Measurements from ENCODE around the gene FZD8.
A peak's percentile ranks its signal among the peaks of the same experiment; 100 is the strongest.
"Not testable (repeated sequence)": the region's sequence is repeated elsewhere in the genome, so short reads cannot be mapped to it uniquely, and the experiment has no call there.

Gene FZD8

DNA sequence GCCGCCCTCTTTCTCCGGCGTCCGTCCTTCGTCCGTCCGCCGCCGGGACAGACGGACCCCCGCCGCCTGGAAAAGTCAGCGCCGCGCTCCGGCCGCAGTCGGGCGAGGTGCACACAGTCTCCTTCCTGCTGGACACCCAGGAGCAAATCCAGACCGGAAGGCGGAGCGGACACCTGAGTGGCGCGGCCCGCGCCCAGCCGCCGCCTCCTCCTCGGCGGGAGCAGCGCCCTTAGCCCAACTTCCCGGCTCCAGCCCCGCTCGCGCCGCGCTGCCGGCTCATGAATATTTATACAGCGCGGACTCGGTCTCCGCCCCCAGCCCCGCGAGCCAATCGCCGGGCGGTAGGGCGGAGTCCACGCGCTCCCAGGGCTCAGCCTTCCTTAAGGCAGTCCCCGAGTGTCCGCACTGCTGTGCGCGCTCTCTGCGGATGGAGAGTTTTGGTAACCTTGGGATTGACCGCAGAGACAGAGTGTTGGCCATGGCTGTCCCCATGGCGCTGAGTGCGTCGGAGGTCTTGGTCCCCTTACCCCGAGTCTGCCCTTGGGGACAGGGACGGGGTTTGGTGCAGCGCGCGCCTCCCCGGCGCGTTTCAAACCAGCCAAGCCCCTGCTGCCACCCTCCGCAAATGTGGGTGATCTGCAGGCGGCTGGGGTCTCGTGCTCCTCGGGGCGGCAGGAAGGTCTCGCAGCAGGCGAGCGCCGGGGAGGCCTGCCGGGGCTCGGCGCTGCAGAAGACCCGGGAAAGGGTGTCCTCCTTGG, at the start of gene FZD8:
TSS of gene FZD8 (minus strand) at position 262 of the 758 bp plus-strand sequence. CDS start 867 bp downstream, outside the sequence.
- DNase-seq = peak; percentile 52

DNA sequence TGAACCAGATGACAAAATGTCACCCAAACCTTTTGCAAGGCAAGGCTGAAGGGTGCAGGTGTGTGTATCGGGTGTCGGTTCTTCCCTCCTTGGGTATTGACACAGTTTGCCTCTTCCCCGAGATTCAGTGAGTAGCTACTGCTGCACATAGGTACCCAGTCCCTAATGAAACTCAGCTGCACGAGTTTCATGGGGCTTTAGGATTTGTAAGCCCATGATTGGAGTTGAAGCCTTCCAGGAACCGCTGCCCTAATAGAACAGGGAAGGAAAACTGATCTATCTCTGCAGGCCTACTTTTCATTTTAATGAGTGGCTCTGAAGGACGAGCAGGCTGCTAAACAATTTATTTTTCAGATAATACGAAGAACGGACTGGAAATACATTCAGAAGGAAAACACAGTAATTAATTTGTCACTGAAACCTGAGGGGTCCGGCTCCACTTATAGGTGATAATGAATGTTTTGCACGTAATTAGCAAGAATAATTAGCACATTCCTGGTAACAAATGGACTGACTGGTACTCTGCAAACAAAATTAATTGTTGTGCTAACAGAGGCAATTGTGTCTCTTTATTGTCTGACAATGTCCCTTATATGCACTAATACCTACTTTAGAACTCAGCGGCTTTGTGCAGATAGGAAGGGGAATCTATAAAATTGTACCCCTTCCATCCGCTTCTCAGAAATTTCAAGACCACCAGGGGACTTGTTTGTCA, 49.6 kb upstream of the FZD8 start:
- no peak for DNase-seq

- no peak for DNase-seq
These were observed 48.4 kb upstream of the FZD8 start for GRCh38 chr10:35690534-35690933.

GRCh38 chr10:35685858-35686257, 43.8 kb upstream of the FZD8 start:
- not testable (repeated sequence) for DNase-seq

DNA sequence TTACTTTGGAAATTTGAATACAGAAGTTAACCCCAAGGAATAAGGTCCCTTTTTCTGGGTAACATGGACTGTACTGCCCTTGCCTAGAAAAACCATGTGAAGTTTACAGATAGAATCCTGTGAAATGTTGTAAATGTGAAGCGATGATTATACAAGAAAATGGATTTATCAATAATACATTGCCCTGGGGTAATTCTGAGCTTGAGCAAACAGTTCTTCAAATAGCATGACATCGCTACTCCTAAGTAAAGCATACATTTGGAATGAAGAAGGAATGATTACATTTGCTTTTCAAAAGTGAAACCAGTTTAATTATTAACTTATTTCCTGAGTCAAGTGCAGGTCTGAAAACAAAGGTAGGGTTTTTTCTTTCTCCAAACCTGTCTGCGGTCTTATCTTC, 43.3 kb upstream of the FZD8 start:
- no peak for DNase-seq

DNA sequence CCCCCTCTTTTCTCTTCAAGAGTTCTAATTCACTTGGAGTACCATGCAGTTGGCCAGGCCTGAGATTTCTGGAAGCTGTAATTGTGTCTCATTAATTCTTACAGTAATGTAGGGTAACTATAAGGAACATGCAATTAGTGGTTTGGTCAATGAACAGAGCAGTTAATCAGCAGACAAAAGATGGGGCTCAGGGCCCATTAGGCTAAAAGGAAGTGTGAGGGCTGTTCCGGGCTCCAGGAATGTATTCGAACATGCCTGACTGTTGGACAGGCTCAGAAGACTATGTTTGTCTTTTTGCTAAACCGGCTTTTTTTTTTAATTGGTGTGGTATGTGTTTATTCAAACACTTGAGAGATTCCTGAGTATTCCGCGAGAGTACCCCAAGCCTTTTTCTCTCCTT, 42.5 kb upstream of the FZD8 start:
- DNase-seq = no peak

DNA sequence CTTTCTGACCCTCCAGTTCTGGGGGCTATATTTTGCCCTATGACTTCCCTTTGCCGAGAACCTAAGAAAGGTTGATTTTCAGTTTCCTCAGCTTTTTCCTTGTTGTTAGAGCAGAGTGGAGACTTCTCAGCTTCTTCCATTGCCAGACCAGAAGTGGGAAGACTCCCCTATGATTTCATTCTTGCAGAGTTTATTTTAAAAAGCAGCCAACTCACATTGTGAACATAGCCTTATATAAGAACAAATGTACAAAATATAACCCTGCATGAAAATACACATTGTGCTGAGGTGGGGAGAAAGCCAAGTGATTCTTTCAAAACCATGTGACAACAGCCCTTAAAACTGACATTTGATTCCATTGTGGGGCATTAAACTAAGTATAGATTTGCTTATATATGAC, 33.8 kb upstream of the FZD8 start:
- DNase-seq = no peak

- no peak for DNase-seq
These were observed 32.7 kb upstream of the FZD8 start for GRCh38 chr10:35674843-35675242.

DNA sequence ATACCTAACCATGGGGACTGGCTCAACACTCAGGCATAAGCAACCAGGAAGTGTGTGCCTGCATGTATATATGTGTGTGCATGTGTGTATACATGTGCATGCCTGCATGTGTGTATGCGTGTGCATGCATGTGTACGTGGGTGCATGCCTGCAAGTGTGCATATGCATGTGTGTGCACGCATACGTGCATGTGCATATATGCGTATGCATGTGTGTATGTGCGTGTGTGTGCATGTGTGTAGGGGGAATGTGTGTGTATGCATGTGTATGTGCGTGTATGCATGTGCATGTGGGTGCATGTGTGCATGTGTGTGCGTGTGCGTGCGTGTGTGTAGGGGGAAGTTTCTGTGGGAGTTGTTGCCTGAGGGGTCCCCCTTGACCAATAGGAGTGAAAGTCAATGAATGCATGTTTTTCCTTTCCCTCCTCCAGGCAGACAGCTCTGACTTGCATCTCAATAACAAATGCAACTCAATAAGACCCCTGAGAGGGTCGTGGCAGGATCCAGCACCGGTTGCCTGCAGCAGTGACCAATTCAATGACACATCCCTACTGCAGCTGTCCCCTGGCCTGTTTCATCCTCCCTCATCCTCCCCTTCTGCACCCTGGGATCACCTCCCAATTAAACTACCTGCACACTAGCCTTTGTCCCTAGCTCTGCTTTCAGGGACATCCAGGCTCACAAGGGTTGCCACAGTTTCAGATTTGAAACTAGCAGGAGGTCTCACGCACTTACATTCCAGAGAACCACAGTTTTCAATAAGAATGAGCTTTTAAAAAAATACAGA, 27.0 kb upstream of the FZD8 start:
- no peak for DNase-seq

GRCh38 chr10:35667971-35668370, 25.9 kb upstream of the FZD8 start:
- no peak for DNase-seq

DNA sequence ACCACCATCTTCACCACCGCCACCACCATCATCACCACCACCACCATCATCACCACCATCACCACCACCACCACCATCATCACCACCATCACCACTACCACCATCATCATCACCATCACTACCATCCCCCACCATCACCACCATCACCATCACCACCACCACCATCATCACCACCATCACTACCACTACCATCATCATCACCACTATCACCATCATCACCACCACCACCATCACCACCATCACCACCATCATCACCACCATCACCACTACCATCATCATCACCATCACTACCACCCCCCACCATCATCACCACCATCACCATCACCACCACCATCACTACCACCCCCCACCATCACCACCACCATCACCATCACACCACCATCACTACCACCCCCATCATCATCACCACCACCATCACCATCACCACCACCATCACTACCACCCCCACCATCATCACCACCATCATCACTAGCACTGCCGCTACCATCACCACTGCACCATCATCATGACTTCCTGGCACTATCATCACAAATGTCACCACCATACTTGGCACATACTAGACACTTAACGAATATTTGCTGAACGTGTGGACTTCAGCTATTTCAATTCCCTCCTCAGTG, 25.3 kb upstream of the FZD8 start:
- no peak for DNase-seq

DNA sequence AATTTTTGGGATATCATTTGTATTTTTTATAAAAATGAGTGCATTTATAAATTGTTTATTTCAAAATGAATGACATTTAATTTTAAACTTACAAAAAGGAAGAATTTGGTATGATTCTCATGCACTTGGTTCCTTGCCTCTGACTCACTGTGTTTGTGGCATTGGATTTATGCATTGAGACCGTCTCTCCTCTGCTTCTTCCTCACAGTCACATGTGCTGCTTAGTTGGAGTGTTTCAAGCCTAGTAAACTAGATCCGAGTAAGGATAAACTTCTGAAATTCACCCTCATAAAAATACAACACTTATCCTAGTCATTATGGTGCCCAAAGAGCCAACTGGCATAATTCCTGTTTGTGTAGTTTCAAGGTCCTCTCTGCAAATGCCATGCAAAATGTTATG, 19.1 kb upstream of the FZD8 start:
- no peak for DNase-seq

- no peak for DNase-seq
These were observed 17.4 kb upstream of the FZD8 start for GRCh38 chr10:35659456-35659855.

DNA sequence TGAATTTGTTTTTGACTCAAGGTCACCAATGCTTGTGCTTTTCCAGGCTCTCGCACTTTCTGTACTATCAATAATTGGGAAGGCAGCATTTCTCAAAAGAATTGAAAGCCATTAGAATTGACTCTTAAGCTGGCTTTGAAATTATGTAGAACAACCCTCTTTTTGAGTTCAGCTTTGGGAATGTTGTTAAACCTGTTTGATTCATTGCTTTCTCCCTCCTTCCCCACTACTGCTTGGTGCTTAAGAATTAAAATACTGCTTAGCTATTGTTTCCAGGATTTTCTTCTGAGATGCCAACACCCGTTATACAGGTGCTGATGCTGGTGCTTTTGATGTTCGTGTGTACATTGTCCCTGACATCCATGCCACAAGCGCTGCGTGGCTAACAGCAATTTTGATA, 15.5 kb upstream of the FZD8 start:
- no peak for DNase-seq

GRCh38 chr10:35652824-35653223, 10.7 kb upstream of the FZD8 start:
- DNase-seq = no peak

GRCh38 chr10:35650894-35651293, 8.8 kb upstream of the FZD8 start:
- no peak for DNase-seq

GRCh38 chr10:35644050-35644950, 2.2 kb upstream of the FZD8 start:
- DNase-seq = no peak

- DNase-seq = peak; percentile 23
These were observed 1.3 kb upstream of the FZD8 start for GRCh38 chr10:35643151-35644049.

GRCh38 chr10:35642793-35643114, 658 bp upstream of the FZD8 start:
- no peak for DNase-seq

- no peak for DNase-seq
These were observed 441 bp downstream of the FZD8 start for GRCh38 chr10:35641676-35642034.

- DNase-seq = peak; percentile 55
These were observed 983 bp downstream of the FZD8 start for GRCh38 chr10:35640951-35641675.

All from amniotic stem cell (primary cell).